GM12873 (cell line): ENCODE measurements around the gene MICU1.

Experiments used
- TF ChIP-seq, protein P1 (sequence below): IDR thresholded peaks from 2 replicates; pipeline ENCODE4 v1.5.1; 2012; ENCODE audit warnings: low read depth, mild to moderate bottlenecking, moderate library complexity, low read length, control low read depth; ENCODE audit not compliant: insufficient read depth; ENCODE audit errors: missing control alignments

MICU1 gene

DNA sequence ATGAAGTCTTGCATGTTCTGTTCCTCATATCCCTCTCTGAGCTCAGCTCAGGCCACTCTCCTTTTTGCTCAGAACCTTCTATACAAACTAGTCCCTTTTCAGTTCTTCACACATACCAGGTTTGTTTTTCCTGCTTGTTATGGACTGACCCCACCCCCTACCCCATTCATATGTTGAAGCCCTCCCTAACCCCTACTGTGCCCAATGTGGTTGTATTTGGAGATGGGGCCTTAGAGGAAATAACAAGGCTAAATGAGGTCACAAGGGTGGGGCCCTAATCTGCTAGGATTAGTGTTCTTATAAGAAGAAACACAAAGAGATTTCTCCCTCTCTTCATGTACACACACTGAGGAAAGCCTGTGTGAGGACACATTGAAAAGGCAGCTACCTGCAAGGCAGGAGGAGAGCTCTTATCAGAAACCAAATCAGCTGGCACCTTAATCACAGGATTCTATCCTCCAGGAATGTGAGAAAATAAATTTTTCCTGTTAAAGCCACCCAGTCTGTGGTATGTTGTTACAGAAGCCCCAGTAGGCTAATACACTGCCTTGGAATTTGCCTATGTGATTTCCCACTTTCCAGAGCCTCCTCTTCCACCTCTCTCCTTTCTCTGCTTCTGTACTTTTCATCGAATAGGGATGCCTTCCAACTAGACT lies 203.9 kb downstream of the MICU1 start:
- TF ChIP-seq, protein P1, sequence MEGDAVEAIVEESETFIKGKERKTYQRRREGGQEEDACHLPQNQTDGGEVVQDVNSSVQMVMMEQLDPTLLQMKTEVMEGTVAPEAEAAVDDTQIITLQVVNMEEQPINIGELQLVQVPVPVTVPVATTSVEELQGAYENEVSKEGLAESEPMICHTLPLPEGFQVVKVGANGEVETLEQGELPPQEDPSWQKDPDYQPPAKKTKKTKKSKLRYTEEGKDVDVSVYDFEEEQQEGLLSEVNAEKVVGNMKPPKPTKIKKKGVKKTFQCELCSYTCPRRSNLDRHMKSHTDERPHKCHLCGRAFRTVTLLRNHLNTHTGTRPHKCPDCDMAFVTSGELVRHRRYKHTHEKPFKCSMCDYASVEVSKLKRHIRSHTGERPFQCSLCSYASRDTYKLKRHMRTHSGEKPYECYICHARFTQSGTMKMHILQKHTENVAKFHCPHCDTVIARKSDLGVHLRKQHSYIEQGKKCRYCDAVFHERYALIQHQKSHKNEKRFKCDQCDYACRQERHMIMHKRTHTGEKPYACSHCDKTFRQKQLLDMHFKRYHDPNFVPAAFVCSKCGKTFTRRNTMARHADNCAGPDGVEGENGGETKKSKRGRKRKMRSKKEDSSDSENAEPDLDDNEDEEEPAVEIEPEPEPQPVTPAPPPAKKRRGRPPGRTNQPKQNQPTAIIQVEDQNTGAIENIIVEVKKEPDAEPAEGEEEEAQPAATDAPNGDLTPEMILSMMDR: no peak

DNA sequence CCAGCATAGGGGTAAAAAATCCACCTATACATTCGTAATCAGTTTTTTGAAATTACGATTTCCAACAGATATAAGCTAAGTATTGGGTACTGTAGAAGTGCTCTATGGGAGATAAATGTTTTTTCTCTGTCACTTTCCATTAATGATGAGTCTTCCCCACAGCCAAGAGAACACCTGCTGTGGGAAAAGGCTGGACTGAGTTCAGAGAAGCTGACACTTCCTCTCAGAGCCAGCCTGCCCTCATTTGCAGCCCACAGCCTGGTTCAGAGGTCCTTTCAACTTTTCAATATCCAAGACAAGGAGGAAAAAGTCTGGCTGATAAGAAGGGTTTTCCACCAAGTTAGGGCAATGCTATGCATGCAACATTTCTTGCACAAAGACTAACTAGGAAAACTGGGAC lies 206.6 kb downstream of the MICU1 start:
- TF ChIP-seq, protein P1: no peak

DNA sequence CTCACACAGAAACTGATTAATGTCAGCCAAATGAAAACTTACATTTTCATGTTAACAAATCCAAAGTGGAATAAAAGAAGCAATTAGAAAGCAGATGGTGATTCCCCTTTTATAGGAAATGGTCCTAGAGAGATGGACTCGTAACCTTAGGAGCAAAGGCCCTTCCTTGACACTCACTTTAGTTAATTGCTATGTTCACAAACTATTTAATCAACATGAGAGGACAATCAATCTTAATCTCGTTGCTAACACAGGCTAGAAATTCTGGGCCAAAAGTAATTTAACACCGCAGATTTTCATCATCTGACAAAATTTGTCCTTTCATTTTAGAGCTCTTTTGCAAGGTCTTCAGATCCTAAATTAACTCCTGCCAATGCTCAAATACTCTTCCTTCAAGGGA lies 207.2 kb downstream of the MICU1 start:
- TF ChIP-seq, protein P1: no peak

DNA sequence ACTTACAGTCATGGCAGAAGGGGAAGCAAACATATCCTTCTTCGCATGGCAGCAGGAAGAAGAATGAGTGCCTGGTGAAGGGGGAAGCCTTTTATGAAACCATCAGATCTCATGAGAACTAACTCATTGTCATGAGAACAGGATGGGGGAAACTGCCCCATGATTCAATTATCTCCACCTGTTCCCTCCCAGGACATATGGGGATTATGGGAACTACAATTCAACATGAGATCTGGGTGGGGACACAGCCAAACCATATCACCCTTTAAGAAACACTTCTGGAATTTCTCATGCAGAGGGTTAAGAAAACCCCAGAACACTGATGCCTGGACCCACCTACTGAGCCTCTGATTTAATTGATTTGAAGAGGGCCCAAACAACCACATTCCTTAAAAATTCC lies 207.9 kb downstream of the MICU1 start:
- TF ChIP-seq, protein P1: no peak

DNA sequence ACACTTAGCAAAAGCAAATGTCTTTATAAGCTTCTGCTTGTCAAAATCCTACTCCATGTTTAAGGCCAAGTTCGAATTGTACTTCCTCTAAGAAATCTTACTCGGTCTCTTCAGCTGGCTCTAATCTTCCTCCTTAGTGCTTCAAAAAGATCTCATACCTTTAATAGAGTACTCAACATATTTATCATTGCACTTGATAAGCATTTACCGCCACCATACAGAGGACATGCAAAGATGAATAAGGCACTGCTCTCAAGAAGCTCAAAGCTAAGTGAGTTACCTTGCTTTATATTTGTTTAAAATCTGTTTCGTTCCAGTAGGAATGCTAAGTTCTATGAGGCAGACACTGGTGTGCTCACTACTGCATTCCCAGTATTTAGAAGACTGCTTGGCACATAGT lies 209.2 kb downstream of the MICU1 start:
- TF ChIP-seq, protein P1: no peak

DNA sequence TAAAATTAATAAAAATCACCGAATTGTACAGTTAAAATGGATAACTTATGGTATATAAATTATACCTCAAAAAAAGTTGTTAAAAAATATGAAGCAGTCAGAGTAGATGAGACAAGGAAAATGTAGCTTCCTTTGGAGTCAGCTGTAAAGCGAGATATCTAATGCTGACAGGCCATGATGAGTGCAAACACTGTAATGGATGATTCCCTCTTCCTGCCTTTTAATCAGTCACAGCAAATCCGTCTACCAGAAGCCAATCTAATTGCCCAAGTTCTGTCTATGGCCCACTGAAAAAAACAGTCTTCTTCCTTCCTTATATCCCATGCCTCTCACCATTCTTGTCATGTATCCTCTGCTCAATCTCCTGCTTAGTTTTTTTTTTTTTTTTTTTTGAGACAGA lies 211.2 kb downstream of the MICU1 start:
- TF ChIP-seq, protein P1: no peak

DNA sequence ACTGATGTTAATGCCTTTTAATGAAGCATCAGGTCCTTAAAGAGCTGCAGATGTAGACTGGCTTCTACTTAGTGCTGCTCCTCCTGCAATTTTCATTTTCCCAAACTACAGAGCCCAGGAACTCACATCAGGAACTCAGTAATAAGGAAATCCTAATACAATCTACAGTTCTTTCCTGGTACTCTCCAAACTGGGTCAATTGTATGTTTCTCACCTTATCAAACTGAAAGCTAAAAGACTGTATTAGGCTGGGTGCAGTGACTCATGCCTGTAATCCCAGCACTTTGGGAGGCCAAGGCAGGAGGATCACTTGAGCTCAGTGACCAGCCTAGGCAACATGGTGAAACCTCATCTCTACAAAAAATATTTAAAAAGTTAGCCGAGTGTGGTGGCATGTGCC lies 216.7 kb downstream of the MICU1 start:
- TF ChIP-seq, protein P1: no peak
